Endothelial cell of umbilical vein (primary cell): ENCODE measurements around the gene ZFYVE21. TPM values are rescaled to one million over a fixed set of nuclear protein-coding genes. Genes with fewer than 3 reads are reported as not detected.

Source experiments
- BruUV-seq: library from RNA; stranded (reverse); fragments of 400-500 nt; replicated peaks from 2 replicates; lab custom pipeline; 2021; lab: Mats Ljungman, UMichigan
- CTCF ChIA-PET: fragments of 300-600, 350-600 bp; sonication (Branson Sonifier 250); formaldehyde crosslinking; loops from one replicate; lab custom pipeline; 2021; ENCODE audit warnings: antibody characterized with exemption, inconsistent platforms; lab: Charles Lee
- POLR2A ChIA-PET: fragments of 300-600, 350-600 bp; sonication (Branson Sonifier 250); formaldehyde crosslinking; loops from one replicate; lab custom pipeline; 2021; ENCODE audit warnings: antibody characterized with exemption, inconsistent platforms; lab: Charles Lee
- DNase-seq: peaks from one replicate; pipeline ENCODE4 v3.0.0-alpha.2; 2011; ENCODE audit warnings: low read depth, low spot score
- FAIRE-seq: peaks from 2 replicates; lab custom pipeline; 2011; peaks lifted over from hg19 to GRCh38; lab: Jason Lieb, UNC
- H2AFZ ChIP-seq: 2 replicates; pipeline ENCODE4 v1.6.0; 2012; ENCODE audit warnings: low read depth, low read length, control low read depth, inconsistent platforms
- H3K27ac ChIP-seq: 2 replicates; pipeline ENCODE4 v1.5.1; 2011; ENCODE audit warnings: low read depth, mild to moderate bottlenecking, control low read depth, low read length, moderate library complexity; ENCODE audit not compliant: insufficient read depth
- H3K27me3 ChIP-seq, 2 experiments: 2 replicates each; pipeline versions ENCODE4 v1.6.0 to v1.6.1; 2011; ENCODE audit warnings: low read length in 2 of 2, mixed read lengths in 1 of 2; ENCODE audit not compliant: control insufficient read depth in 2 of 2, insufficient read depth in 2 of 2
- H3K36me3 ChIP-seq, 2 experiments: 2 replicates in 1 of 2; 3 replicates in 1 of 2; pipeline ENCODE4 v1.5.1; 2011; ENCODE audit warnings: low read length in 2 of 2, mild to moderate bottlenecking in 1 of 2, moderate library complexity in 1 of 2; ENCODE audit not compliant: control insufficient read depth in 2 of 2, insufficient read depth in 2 of 2; ENCODE audit errors: extremely low read depth in 1 of 2
- H3K4me1 ChIP-seq: 3 replicates; pipeline ENCODE4 v1.5.1; 2011; ENCODE audit warnings: mild to moderate bottlenecking, low read length; ENCODE audit not compliant: control insufficient read depth, insufficient read depth; ENCODE audit errors: extremely low read depth
- H3K4me2 ChIP-seq: 2 replicates; pipeline ENCODE4 v1.6.1; 2011; ENCODE audit warnings: low read length, control low read depth, mixed read lengths; ENCODE audit not compliant: insufficient read depth
- H3K4me3 ChIP-seq, 3 experiments: fragments of 200-600 bp in 1 of 3; sonication (generic), shearing (Covaris generic) in 1 of 3; replicated peaks in 1 of 3; 2 replicates each; pipeline ENCODE4 v1.5.1; 2011 to 2016; ENCODE audit warnings: control low read depth in 3 of 3, low read length in 3 of 3, mild to moderate bottlenecking in 2 of 3, inconsistent platforms in 1 of 3, low read depth in 1 of 3, moderate library complexity in 1 of 3; ENCODE audit not compliant: insufficient read depth in 1 of 3
- H3K79me2 ChIP-seq: 2 replicates; pipeline ENCODE4 v1.6.0; 2012; ENCODE audit warnings: low read length, inconsistent platforms; ENCODE audit not compliant: control insufficient read depth, insufficient read depth
- H3K9ac ChIP-seq: replicated peaks from 2 replicates; pipeline ENCODE3; 2011; ENCODE audit warnings: low read length, control low read depth; ENCODE audit not compliant: insufficient read depth; ENCODE audit errors: extremely low read depth
- H3K9me1 ChIP-seq: replicated peaks from 3 replicates; pipeline ENCODE4 v1.6.0; 2011; ENCODE audit warnings: mild to moderate bottlenecking, low read length; ENCODE audit not compliant: control insufficient read depth, insufficient read depth; ENCODE audit errors: extremely low read depth
- H3K9me3 ChIP-seq: replicated peaks from 2 replicates; pipeline ENCODE4 v1.5.1; 2012; ENCODE audit warnings: low read length, inconsistent platforms; ENCODE audit not compliant: control insufficient read depth, insufficient read depth
- H4K20me1 ChIP-seq: replicated peaks from 2 replicates; pipeline ENCODE3; 2011; ENCODE audit warnings: mild to moderate bottlenecking, low read length; ENCODE audit not compliant: control insufficient read depth, insufficient read depth; ENCODE audit errors: extremely low read depth
- EZH2 ChIP-seq: IDR thresholded peaks from 2 replicates; pipeline ENCODE4 v1.6.1; 2012; ENCODE audit warnings: borderline replicate concordance, low read depth, mild to moderate bottlenecking, moderate library complexity, low read length, inconsistent platforms; ENCODE audit not compliant: severe bottlenecking
- FOS ChIP-seq: IDR thresholded peaks from 2 replicates; pipeline ENCODE4 v1.6.1; 2011; ENCODE audit warnings: mild to moderate bottlenecking, low read length, moderate library complexity, borderline replicate concordance; ENCODE audit not compliant: insufficient read depth
- GATA2 ChIP-seq: IDR thresholded peaks from 2 replicates; pipeline ENCODE4 v1.7.0; 2011; ENCODE audit warnings: low read depth, mild to moderate bottlenecking, moderate library complexity, mixed read lengths, low read length; ENCODE audit not compliant: insufficient read length, insufficient read depth
- JUN ChIP-seq: IDR thresholded peaks from 2 replicates; pipeline ENCODE4 v1.6.1; 2011; ENCODE audit warnings: borderline replicate concordance, low read depth; ENCODE audit not compliant: insufficient read length, insufficient read depth
- MYC ChIP-seq: IDR thresholded peaks from one replicate; pipeline ENCODE4 v1.6.1; 2011; ENCODE audit warnings: mild to moderate bottlenecking, low read depth, low read length
- POLR2A ChIP-seq: IDR thresholded peaks from 2 replicates; pipeline ENCODE4 v1.6.1; 2012; ENCODE audit warnings: low read depth, mild to moderate bottlenecking, control low read depth, low read length
- POLR2AphosphoS5 ChIP-seq: IDR thresholded peaks from 2 replicates; pipeline ENCODE4 v1.6.1; 2012; ENCODE audit warnings: low read depth, mild to moderate bottlenecking, control low read depth, low read length, moderate library complexity; ENCODE audit not compliant: insufficient read depth
- dilution Hi-C: fragments of 300-500 bp; cut with MboI; formaldehyde crosslinking; loops from one replicate; pipeline ENCODE4 v1.15.0; 2019; ENCODE audit warnings: low sequenced_read_pairs; ENCODE audit not compliant: extremely low pct_ligation_motif_present
- intact Hi-C: fragments of 100-400 bp; cut with micrococcal nuclease; formaldehyde crosslinking; loops from one replicate; pipeline ENCODE4 v1.10.0; 2022
- polyA plus RNA-seq, 4 experiments: library from polyadenylated mRNA; depleted of rRNA in 3 of 4; stranded (reverse) in 3 of 4; unstranded in 1 of 4; fragments of >200 nt; gene quantifications; 2 replicates each; pipeline versions ENCODE4 v1.2.1 to v1.2.3, GENCODE V29; 2011 to 2012; ENCODE audit warnings: missing spikeins in 1 of 4
- total RNA-seq: library from RNA; stranded (reverse); gene quantifications from 2 replicates; pipeline ENCODE4 v1.2.3, GENCODE V29; 2021
- TF ChIP-seq, protein P1 (sequence below): IDR thresholded peaks from 2 replicates; pipeline ENCODE4 v1.6.1; 2011; ENCODE audit not compliant: insufficient read depth, insufficient read length
- TF ChIP-seq, protein P2 (sequence below), 2 donors: IDR thresholded peaks; 1 replicate in 1 of 2; 2 replicates in 1 of 2; pipeline ENCODE4 v1.5.1; 2011; ENCODE audit warnings: low read length in 2 of 2, mild to moderate bottlenecking in 2 of 2, moderate library complexity in 2 of 2, control low read depth in 1 of 2, inconsistent platforms in 1 of 2, low read depth in 1 of 2; ENCODE audit not compliant: insufficient read depth in 1 of 2; ENCODE audit errors: extremely low read depth in 1 of 2

ZFYVE21 gene
- total and polyA plus RNA-seq, 2 donors (not counting 3 experiments of a cell fraction or from before 2014, with no cell fraction given) = 54.5 to 98.3 TPM

DNA sequence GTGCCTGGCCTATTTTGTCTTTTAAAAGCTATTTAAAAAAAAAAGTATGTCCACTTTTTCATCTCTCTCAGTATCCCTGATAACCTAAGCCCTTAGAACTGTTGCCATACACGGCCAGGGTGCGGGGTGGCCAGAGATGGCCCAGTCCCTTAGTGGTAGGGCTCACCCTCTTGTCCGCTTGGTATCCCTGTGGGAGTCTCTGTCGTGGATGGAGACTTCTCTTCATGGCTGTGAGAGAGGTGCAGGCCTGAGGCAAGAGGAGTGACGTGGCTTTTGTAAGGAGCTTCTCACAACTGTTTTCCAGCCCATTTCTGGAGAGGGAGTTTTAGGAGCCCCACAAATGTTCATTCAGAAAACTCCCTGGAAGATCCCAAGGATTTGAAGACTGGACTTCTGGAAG, 27.2 kb upstream of the ZFYVE21 start:
- Histone ChIP-seq H3K36me3 (peaks cover 15 to 28% of the 10 kb centered on the region in 2 experiments), H3K79me2 (peaks cover 12% of the 10 kb centered on the region), H4K20me1 (peaks cover 3% of the 10 kb centered on the region), H2AFZ (no peak overlapping the region), H3K9me1 (no peaks in the 10 kb centered on the region), H3K4me3 (no peak overlapping the region), H3K9ac (no peak overlapping the region), H3K27ac (no peak overlapping the region), H3K9me3 (no peaks in the 10 kb centered on the region), H3K4me1 (no peaks in the 10 kb centered on the region), H3K27me3 (no peaks in the 10 kb centered on the region), H3K4me2 (no peak overlapping the region)
- no peak for TF ChIP-seq POLR2AphosphoS5
- no peak for TF ChIP-seq FOS
- no peak for TF ChIP-seq GATA2
- no peak for TF ChIP-seq EZH2
- no peak for TF ChIP-seq MYC
- DNase-seq (no peak), FAIRE-seq (no peak)
- POLR2A ChIA-PET = no interaction called here
- CTCF ChIA-PET = interaction anchor here (2.6 kb wide), 1 partner anchor 9 kb away, joined by 12 read pairs; no protein-coding TSS in a partner anchor
- dilution Hi-C loops = no loop called here
- no TSS peak for BruUV-seq
- intact Hi-C loops = no loop called here

DNA sequence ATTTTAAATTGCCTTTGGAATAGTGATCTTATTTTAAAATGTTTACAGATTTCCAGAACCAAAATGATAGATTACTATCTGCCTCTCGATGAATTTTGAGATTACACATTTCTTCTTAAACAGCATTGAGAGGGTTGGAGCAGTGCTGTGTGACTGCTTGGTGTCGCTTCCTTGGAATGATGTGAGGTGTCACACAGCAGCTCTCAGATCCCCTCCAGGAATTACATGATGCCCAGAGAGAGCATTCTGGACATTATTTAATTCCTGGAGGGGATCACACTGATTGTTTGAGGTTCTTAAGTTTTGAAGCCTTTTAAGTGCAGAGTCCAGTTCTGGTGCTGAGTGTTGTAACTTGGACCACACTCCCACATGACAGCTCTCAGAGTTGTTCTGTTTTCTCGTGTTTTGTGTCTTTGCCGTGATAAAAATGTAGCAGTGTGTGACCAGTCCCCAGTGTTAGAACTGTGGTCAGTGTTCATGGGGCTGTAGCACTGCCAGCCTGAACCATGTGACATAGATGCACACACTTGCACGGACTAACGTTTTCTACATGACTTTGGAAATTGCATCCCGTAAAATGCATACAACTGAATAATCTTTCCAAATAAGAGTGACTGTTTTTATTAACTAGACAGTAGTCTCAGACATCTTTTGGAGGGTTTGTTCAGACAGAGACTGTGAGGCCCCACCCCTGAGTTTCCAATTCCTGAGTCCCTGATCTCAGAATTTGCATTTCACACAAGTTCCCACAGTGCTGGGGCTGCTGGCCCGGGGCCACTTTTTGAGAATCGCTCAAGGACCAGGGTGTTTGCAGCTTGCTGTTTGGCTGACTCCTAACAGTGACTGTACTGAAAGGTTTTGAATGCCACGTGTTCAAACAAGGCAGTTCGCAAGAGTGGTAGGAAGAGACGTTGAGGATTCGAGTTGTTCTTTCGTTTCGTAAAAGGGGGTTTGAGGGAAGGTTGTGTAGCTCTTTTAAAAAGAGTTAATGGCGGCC, 26.4 kb upstream of the ZFYVE21 start:
- H3K4me1 ChIP-seq = no peaks in the 10 kb centered on the region
- H2AFZ ChIP-seq = no peak overlapping the region
- no peaks in the 10 kb centered on the region for H3K27me3 ChIP-seq
- peaks cover 17 to 29% of the 10 kb centered on the region in 2 experiments for H3K36me3 ChIP-seq
- peaks cover 11% of the 10 kb centered on the region for H3K79me2 ChIP-seq
- no peak overlapping the region for H3K4me2 ChIP-seq
- CTCF ChIA-PET = interaction anchor here (2.6 kb wide), 1 partner anchor 9 kb away, joined by 12 read pairs; no protein-coding TSS in a partner anchor
- POLR2A ChIA-PET = no interaction called here
- no peak for TF ChIP-seq GATA2
- no peak for TF ChIP-seq JUN
- no peak for TF ChIP-seq FOS
- TF ChIP-seq MYC = no peak
- no peak for TF ChIP-seq POLR2AphosphoS5
- TF ChIP-seq, protein P1, sequence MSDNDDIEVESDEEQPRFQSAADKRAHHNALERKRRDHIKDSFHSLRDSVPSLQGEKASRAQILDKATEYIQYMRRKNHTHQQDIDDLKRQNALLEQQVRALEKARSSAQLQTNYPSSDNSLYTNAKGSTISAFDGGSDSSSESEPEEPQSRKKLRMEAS = no peak
- TF ChIP-seq EZH2 = no peak
- TF ChIP-seq, protein P2, sequence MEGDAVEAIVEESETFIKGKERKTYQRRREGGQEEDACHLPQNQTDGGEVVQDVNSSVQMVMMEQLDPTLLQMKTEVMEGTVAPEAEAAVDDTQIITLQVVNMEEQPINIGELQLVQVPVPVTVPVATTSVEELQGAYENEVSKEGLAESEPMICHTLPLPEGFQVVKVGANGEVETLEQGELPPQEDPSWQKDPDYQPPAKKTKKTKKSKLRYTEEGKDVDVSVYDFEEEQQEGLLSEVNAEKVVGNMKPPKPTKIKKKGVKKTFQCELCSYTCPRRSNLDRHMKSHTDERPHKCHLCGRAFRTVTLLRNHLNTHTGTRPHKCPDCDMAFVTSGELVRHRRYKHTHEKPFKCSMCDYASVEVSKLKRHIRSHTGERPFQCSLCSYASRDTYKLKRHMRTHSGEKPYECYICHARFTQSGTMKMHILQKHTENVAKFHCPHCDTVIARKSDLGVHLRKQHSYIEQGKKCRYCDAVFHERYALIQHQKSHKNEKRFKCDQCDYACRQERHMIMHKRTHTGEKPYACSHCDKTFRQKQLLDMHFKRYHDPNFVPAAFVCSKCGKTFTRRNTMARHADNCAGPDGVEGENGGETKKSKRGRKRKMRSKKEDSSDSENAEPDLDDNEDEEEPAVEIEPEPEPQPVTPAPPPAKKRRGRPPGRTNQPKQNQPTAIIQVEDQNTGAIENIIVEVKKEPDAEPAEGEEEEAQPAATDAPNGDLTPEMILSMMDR (IDR thresholded peaks at IDR 0.05; ENCODE audit: extremely low read depth in 1 of 2, insufficient read depth in 1 of 2, low read depth in 1 of 2, low read length in 2 of 2) = no peak
- TF ChIP-seq POLR2A = no peak
- H3K9ac ChIP-seq = no peak overlapping the region
- H4K20me1 ChIP-seq = peaks cover 3% of the 10 kb centered on the region
- FAIRE-seq (no peak), DNase-seq (no peak)
- no TSS peak for BruUV-seq
- no peaks in the 10 kb centered on the region for H3K9me3 ChIP-seq
- no peaks in the 10 kb centered on the region for H3K9me1 ChIP-seq
- dilution Hi-C loops = no loop called here
- no peak overlapping the region for H3K27ac ChIP-seq
- intact Hi-C loops = no loop called here
- H3K4me3 ChIP-seq = no peak overlapping the region
